ENCODE data around the gene EXOG.

The EXOG gene

GRCh38 chr3:38496131-38496910, at the start of gene EXOG:
Gene EXOG, plus strand, starts transcription at chr3:38496340. Its CDS starts 28 bp downstream, at chr3:38496368.
- DNase-seq (ENCODE audit: low spot score) = peak; percentile 96
- peak; percentile 79 for TF ChIP-seq CTCF (IDR thresholded peaks at IDR 0.05; ENCODE audit: extremely low read depth, missing control alignments)

- DNase-seq (ENCODE audit: low spot score) = no peak
- TF ChIP-seq CTCF (IDR thresholded peaks at IDR 0.05; ENCODE audit: extremely low read depth, missing control alignments) = no peak
Observed at GRCh38 chr3:38446812-38447211, 49.3 kb upstream of the EXOG start.

- no peak for TF ChIP-seq CTCF (IDR thresholded peaks at IDR 0.05; ENCODE audit: extremely low read depth, missing control alignments)
- DNase-seq (ENCODE audit: low spot score) = no peak
Observed at GRCh38 chr3:38450853-38451252, 45.3 kb upstream of the EXOG start.

- peak; percentile 95 for DNase-seq (ENCODE audit: low spot score)
- TF ChIP-seq CTCF (IDR thresholded peaks at IDR 0.05; ENCODE audit: extremely low read depth, missing control alignments) = no peak
Observed at GRCh38 chr3:38453075-38453912, 42.8 kb upstream of the EXOG start, which contains the start of gene ACVR2B. Gene ACVR2B, plus strand, starts transcription at chr3:38453890. Its CDS starts 433 bp downstream, at chr3:38454323.

- no peak for DNase-seq (ENCODE audit: low spot score)
- TF ChIP-seq CTCF (IDR thresholded peaks at IDR 0.05; ENCODE audit: extremely low read depth, missing control alignments) = no peak
Observed at GRCh38 chr3:38453913-38454177, 42.3 kb upstream of the EXOG start.

GRCh38 chr3:38454178-38454883, 41.8 kb upstream of the EXOG start:
- DNase-seq (ENCODE audit: low spot score) = peak; percentile 80
- no peak for TF ChIP-seq CTCF (IDR thresholded peaks at IDR 0.05; ENCODE audit: extremely low read depth, missing control alignments)

All from GM20000 (cell line).